GM12873 (cell line): ENCODE measurements around the gene MRGPRG.

ENCODE experiments used
- CTCF ChIP-seq: IDR thresholded peaks from 2 replicates; pipeline ENCODE4 v1.5.1; 2012; ENCODE audit warnings: low read depth, mild to moderate bottlenecking, moderate library complexity, low read length, control low read depth; ENCODE audit not compliant: insufficient read depth; ENCODE audit errors: missing control alignments

The MRGPRG gene

GRCh38 chr11:3222003-3222855, 3.6 kb upstream of the MRGPRG start:
- no peak for TF ChIP-seq CTCF

GRCh38 chr11:3221408-3222002, 2.9 kb upstream of the MRGPRG start:
- no peak for TF ChIP-seq CTCF

GRCh38 chr11:3220521-3221407, 2.2 kb upstream of the MRGPRG start:
- no peak for TF ChIP-seq CTCF

- no peak for TF ChIP-seq CTCF
Measured at GRCh38 chr11:3220101-3220500, 1.5 kb upstream of the MRGPRG start.

- no peak for TF ChIP-seq CTCF
Measured at GRCh38 chr11:3219281-3219892, 774 bp upstream of the MRGPRG start.

GRCh38 chr11:3217818-3218482, 663 bp downstream of the MRGPRG start:
- TF ChIP-seq CTCF, result no peak
